Measurements from ENCODE around the gene PSMB7. TPM values are rescaled to one million over a fixed set of nuclear protein-coding genes. Genes with fewer than 3 reads are reported as not detected.

The PSMB7 gene
- total RNA-seq, 1 donor, result 209 TPM

DNA sequence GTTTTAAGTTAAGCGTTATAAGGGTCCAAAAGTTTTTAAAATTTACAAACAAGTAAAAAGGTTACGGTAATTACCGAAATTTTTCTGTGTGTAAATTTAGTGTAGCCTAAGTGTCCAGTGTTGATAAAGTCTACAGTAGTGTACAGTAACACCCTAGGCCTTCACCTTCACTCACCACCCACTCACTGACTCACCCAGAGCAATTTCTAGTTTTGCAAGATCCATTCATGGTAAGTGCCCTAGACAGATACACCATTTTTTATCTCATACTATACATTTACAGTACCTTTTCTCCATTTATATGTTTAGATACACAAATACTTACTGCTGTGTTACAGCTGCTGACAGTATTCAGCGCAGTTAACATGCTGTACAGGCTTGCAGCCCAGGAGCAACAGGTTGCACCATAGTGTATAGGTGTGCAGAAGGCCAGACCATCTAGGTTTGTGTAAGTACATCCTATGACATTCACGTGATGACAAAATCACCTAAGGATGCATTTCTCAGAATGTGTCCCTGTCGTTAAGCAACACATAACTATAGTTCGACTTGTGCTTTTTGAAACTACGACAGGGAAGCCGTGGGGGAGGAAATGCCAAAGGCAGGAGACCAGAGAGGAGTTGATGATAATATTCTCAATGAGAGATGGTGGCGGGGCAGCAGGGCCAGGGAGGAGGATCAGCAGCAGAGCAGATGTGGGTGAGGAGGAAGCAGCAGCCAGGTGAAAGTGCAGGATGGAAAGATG, 48.6 kb downstream of the PSMB7 start:
- no peak overlapping the region for H3K4me3 ChIP-seq (ENCODE audit: low read depth, low read length)
- peak; percentile 50 for DNase-seq (ENCODE audit: low read depth)
- TF ChIP-seq CTCF (IDR thresholded peaks at IDR 0.05; ENCODE audit: insufficient read depth, low read length), result no peak

- DNase-seq (ENCODE audit: low read depth), result no peak
- no peak for TF ChIP-seq CTCF (IDR thresholded peaks at IDR 0.05; ENCODE audit: insufficient read depth, low read length)
These were observed 50.2 kb downstream of the PSMB7 start for GRCh38 chr9:124365036-124365435.

DNA sequence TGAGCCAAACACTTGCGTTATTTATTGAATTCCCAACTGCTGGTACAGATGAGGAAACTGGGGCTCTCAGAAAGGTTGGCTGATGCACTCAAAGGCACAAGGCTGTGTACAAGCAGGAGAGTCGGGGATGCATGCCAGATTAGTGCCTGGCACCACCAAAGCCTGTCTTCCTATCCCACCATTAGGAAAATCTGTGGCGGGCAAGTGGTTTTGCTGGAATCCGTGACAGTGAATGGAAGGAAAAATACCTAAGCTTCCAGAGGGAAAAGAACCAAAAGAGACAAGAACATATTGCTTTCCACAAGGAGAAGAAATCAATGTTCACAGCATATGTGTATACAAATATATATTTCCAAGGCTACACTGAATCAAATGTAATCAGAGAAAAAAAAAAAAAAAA, 51.1 kb downstream of the PSMB7 start:
- no peak overlapping the region for H3K4me3 ChIP-seq (ENCODE audit: low read depth, low read length)
- DNase-seq (ENCODE audit: low read depth), result no peak
- no peak for TF ChIP-seq CTCF (IDR thresholded peaks at IDR 0.05; ENCODE audit: insufficient read depth, low read length)

More at GRCh38 chr9:124365036-124365435, 50.2 kb downstream of the PSMB7 start:
- H3K4me3 ChIP-seq (ENCODE audit: low read depth, low read length), result no peak overlapping the region

- TF ChIP-seq CTCF (IDR thresholded peaks at IDR 0.05; ENCODE audit: insufficient read depth, low read length), result no peak
- DNase-seq (ENCODE audit: low read depth), result no peak
- no peak overlapping the region for H3K4me3 ChIP-seq (ENCODE audit: low read depth, low read length)
These were observed 51.7 kb downstream of the PSMB7 start for GRCh38 chr9:124363326-124364096.

DNA sequence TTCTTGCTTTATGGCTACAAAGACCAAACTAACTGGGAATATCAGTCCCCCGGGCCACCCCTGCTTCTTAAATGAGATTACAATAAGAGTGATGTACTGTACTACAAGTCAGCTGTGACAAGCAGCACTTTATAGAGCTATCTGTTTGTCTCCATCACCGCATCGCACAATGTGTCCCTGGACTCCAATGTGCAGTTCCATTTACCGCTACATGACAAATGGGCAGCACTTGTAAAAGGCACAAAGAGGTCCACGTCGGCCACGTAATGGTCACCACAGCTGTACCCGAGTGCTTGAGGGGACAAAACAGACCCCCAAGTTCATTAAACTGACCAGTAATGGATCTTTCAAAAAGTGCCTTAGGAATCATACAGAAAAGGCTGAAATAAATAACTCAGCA, 54.1 kb downstream of the PSMB7 start:
- no peak for DNase-seq (ENCODE audit: low read depth)
- no peak overlapping the region for H3K4me3 ChIP-seq (ENCODE audit: low read depth, low read length)
- TF ChIP-seq CTCF (IDR thresholded peaks at IDR 0.05; ENCODE audit: insufficient read depth, low read length), result no peak

DNA sequence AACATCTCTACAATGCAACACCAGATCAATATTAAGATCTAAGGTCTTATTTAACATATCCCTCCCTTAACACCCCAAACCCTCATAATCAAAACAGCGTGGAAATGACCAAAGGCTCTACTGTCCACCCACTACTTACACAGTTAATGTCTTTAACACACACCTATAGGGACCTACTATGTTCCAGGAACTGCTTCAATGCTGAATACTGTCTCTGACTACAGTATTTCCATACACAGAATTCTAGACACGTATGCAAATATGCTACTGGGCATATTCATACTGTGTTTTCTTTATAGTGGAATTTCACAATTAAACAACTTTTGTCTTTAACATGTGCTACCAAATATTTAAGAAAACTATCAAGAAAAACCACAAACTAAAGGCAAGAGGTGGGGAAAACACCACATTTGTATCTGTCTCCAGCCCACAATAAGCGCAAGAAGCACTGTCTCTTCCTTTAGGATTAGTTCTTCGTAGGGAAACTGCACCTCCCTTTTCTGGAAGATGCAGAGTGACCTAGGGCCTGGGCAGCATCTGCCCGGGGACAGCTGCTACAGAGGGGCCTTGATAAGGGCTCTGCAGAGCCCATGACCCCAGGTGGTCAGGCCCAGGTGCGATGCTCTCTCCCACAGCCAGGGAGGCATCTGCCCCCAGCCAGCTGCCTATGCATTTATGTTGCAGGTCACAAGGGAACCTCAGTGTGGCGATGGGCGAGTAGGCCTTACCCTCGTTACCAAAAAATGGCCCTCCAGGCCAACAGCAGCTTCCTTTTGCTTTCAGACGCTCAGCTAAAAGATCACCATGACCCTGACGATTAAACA, 55.2 kb downstream of the PSMB7 start:
- TF ChIP-seq CTCF (IDR thresholded peaks at IDR 0.05; ENCODE audit: insufficient read depth, low read length), result no peak
- no peak for DNase-seq (ENCODE audit: low read depth)
- no peak overlapping the region for H3K4me3 ChIP-seq (ENCODE audit: low read depth, low read length)
